Activated CD4-positive, alpha-beta T cell treated with anti-CD3 and anti-CD28 coated beads for 36 hours (primary cell): ENCODE measurements around the gene NECTIN3. TPM values are rescaled to one million over a fixed set of nuclear protein-coding genes. Genes with fewer than 3 reads are reported as not detected.
A peak's percentile ranks its signal among the peaks of the same experiment; 100 is the strongest.

ENCODE experiments used
- ATAC-seq: fragments of 200-7000 bp; cut with Tn5 transposase; one replicate; pipeline ENCODE4 v1.10.0; 2021; ENCODE audit warnings: mild to moderate bottlenecking, moderate library complexity
- CTCF ChIA-PET: fragments of 350-600 bp; sonication (Branson Sonifier 250); formaldehyde crosslinking; loops from one replicate; lab custom pipeline; 2021; ENCODE audit warnings: antibody characterized with exemption; lab: Charles Lee
- POLR2A ChIA-PET: fragments of 350-600 bp; sonication (Branson Sonifier 250); formaldehyde crosslinking; loops from one replicate; lab custom pipeline; 2021; ENCODE audit warnings: antibody characterized with exemption, inconsistent platforms; lab: Charles Lee
- DNase-seq: peaks from one replicate; pipeline ENCODE4 v3.0.0-alpha.2; 2020
- H3K27ac Mint-ChIP-seq: one replicate; pipeline ENCODE4 v1.8.0; 2021; ENCODE audit warnings: mixed read lengths
- H3K27me3 Mint-ChIP-seq: one replicate; pipeline ENCODE4 v1.8.0; 2021; ENCODE audit warnings: mixed read lengths
- H3K36me3 Mint-ChIP-seq: one replicate; pipeline ENCODE4 v1.8.0; 2021; ENCODE audit warnings: low read depth, mixed read lengths
- H3K4me1 Mint-ChIP-seq: one replicate; pipeline ENCODE4 v1.8.0; 2021; ENCODE audit warnings: mixed read lengths
- H3K4me3 Mint-ChIP-seq: one replicate; pipeline ENCODE4 v1.8.0; 2021; ENCODE audit warnings: mild to moderate bottlenecking, moderate library complexity, mixed read lengths
- H3K9me3 Mint-ChIP-seq: one replicate; pipeline ENCODE4 v1.8.0; 2021; ENCODE audit warnings: low read depth, mixed read lengths
- intact Hi-C, 2 experiments: fragments of 100-400 bp; cut with DNase I in 1 of 2; cut with micrococcal nuclease in 1 of 2; formaldehyde crosslinking; loops; one replicate each; pipeline versions ENCODE4 v1.14.2 to v1.15.1; 2022 to 2024; cut with DNase I, micrococcal nuclease
- total RNA-seq, 2 experiments: library from RNA; stranded (reverse); gene quantifications; one replicate each; pipeline ENCODE4 v1.2.3, GENCODE V29; 2021

The NECTIN3 gene, protein sequence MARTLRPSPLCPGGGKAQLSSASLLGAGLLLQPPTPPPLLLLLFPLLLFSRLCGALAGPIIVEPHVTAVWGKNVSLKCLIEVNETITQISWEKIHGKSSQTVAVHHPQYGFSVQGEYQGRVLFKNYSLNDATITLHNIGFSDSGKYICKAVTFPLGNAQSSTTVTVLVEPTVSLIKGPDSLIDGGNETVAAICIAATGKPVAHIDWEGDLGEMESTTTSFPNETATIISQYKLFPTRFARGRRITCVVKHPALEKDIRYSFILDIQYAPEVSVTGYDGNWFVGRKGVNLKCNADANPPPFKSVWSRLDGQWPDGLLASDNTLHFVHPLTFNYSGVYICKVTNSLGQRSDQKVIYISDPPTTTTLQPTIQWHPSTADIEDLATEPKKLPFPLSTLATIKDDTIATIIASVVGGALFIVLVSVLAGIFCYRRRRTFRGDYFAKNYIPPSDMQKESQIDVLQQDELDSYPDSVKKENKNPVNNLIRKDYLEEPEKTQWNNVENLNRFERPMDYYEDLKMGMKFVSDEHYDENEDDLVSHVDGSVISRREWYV
- 1 to 10 TPM; 5.1 to 5.9 TPM for total RNA-seq

DNA sequence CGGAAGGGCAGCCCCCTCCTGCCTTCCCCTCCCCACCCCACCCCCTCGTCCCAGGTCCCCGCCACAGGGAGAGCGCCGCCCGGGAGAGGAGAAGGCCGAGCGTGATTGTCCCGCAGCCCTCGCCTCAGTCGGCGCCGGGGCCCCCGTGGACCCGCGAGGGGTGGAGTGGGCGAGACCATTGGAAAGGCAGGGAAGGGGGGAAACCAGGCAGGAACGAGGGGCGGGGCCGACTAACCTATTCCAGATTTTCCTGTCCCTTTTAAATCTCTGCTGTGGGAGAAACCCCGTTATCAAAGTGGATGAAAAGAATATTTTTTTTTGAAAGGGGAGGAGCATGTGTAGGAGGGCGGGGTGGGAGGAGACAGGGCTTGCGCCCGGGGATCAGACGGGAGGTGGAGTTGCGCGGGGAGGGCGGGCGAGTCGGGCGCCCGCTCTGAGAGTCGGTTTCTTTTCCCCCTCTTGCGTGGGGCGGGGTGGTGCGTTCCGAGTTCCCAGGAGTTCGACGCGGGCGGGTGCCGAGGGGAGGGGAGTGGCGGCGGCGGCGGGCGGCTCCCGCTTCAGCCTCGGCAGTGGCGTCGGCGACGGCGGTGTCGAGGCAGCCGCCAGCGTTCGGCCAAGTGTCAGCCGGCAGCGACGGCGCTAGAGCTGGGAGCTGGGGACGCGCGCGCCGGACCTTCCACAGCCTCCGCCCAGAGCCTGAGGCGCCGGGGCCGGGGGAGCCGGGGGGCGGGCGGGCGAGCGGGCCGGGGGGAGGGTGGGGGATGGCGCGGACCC lies at the start of gene NECTIN3:
NECTIN3 (plus strand) TSS at position 560 of the 774 bp plus-strand sequence; CDS start at position 762, 202 bp downstream.
- H3K9me3 Mint-ChIP-seq = no peaks in the 10 kb centered on the region
- intact Hi-C loops = loop anchor here (1.0 to 10.0 kb wide), 9 partner anchors 257 to 1337 kb away; partner anchors contain the start of gene CD96 (in 2 of the 2)
- H3K27ac Mint-ChIP-seq = peak within 1 kb of the TSS; percentile 80
- H3K4me3 Mint-ChIP-seq = peak within 1 kb of the TSS; percentile 83
- ATAC-seq (peak; percentile 95), DNase-seq (peak; percentile 91)
- H3K4me1 Mint-ChIP-seq = peaks cover 28% of the 10 kb centered on the region
- CTCF ChIA-PET = interaction anchor here (0.6 kb wide), 1 partner anchor 41 kb away, joined by 3 read pairs; no protein-coding TSS in a partner anchor
- peaks cover 40% of the 10 kb centered on the region for H3K27me3 Mint-ChIP-seq
- no peaks in the 10 kb centered on the region for H3K36me3 Mint-ChIP-seq
- POLR2A ChIA-PET = no interaction called here

DNA sequence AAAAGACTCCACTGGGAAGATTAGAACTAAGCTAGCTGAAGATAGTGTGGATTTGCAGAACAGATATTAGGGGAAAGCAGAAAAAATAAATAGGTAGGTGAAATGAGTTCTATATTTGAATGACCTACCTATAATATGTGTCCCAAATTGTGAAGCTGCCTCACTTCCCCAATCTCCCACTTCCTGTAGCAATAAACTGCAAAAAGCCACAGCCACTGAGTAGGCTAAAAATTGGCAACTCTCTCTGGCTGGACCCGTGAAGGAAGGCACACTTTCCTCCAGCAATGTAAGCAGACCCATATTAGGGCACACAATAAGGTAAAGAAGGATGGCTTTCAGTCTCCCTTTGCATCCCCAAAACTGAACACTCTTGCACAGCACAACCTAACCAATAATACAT lies 43.7 kb upstream of the NECTIN3 start:
- no peak overlapping the region for H3K4me3 Mint-ChIP-seq
- no peak for ATAC-seq
- DNase-seq = no peak
- CTCF ChIA-PET = no interaction called here
- H3K36me3 Mint-ChIP-seq = no peaks in the 10 kb centered on the region
- no peaks in the 10 kb centered on the region for H3K4me1 Mint-ChIP-seq
- H3K27me3 Mint-ChIP-seq = peaks cover 6% of the 10 kb centered on the region
- intact Hi-C loops = no loop called here
- POLR2A ChIA-PET = no interaction called here
- H3K27ac Mint-ChIP-seq = no peak overlapping the region
- H3K9me3 Mint-ChIP-seq = no peaks in the 10 kb centered on the region

DNA sequence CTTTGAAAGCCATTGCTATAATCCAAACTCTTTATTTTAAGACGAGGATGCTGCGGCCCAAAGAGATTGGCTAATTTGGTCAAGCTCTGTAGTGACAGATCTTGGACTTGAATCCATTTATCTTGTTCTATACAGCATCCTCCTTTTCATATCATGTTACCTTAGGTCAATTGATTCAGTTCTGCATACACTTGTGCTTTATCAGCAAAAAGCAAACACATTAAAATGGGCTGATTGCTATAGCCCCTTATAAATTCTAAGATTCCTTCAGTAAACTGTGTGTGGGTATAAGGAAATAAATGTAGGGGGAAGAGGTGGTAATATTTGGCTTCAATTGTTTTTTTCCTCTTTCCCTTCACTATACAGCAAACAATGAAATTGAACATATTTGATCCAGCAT lies 40.1 kb upstream of the NECTIN3 start:
- CTCF ChIA-PET = interaction anchor here (0.8 kb wide), 1 partner anchor 108 kb away, joined by 3 read pairs; no protein-coding TSS in a partner anchor
- intact Hi-C loops = no loop called here

DNA sequence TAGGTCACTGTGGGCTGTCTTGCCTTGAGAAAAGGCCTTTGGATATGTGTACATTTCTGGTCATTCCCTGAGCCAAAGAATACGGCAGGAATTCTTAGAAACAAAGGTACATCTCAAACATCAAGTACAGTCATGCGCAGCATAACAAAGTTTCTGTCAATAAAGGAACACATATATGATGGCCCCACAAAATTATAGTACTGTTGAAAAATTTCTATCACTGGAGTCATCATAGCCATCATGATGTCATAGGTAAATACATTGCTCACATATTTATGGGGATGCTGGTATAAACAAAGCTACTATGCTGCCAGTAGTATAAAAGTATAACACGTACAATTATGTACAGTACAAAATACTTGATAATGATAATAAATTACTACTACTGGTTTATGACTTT lies 38.9 kb upstream of the NECTIN3 start:
- no peak for DNase-seq
- intact Hi-C loops = no loop called here
- ChIA-PET CTCF (no interaction called here), POLR2A (no interaction called here)
- Mint-ChIP-seq H3K4me3 (no peak overlapping the region), H3K27me3 (peaks cover 4% of the 10 kb centered on the region), H3K36me3 (peaks cover 7% of the 10 kb centered on the region), H3K9me3 (peaks cover 14% of the 10 kb centered on the region), H3K27ac (no peak overlapping the region), H3K4me1 (no peaks in the 10 kb centered on the region)
- ATAC-seq = no peak

More for the DNA sequence above, 40.1 kb upstream of the NECTIN3 start:
- POLR2A ChIA-PET = no interaction called here
- ATAC-seq (no peak), DNase-seq (no peak)
- Mint-ChIP-seq H3K36me3 (peaks cover 3% of the 10 kb centered on the region), H3K4me3 (no peak overlapping the region), H3K27ac (no peak overlapping the region), H3K9me3 (peaks cover 7% of the 10 kb centered on the region), H3K4me1 (no peaks in the 10 kb centered on the region), H3K27me3 (peaks cover 6% of the 10 kb centered on the region)

DNA sequence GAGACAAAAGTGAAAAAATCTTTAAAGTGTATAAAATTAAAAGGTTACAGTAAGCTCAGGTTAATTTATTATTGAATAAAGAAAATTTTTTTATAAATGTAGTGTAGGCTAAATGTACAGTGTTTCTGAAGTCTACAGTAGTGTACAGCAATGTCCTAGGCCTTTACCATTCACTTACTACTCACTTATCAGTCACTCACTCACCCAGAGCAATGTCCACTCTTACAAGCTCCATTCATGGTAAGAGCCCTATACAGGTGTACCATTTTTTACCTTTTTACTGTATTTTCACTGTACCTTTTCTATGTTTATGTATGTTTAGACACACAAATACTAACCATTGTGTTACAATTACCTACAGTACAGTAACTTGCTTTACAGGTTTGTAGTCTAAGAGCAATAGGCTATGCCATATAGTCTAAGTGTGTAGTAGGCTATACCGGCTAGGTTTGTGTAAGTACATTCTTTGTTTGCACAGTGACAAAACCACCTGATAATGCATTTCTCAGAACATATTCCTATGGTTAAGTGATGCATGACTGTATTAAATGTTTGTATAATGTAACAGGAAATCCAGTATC lies 38.1 kb upstream of the NECTIN3 start:
- POLR2A ChIA-PET = no interaction called here
- intact Hi-C loops = no loop called here
- H3K27ac Mint-ChIP-seq = no peak overlapping the region
- peaks cover 4% of the 10 kb centered on the region for H3K27me3 Mint-ChIP-seq
- peaks cover 7% of the 10 kb centered on the region for H3K36me3 Mint-ChIP-seq
- CTCF ChIA-PET = no interaction called here
- no peak for ATAC-seq
- no peak for DNase-seq
- no peaks in the 10 kb centered on the region for H3K4me1 Mint-ChIP-seq
- H3K9me3 Mint-ChIP-seq = peaks cover 16% of the 10 kb centered on the region
- no peak overlapping the region for H3K4me3 Mint-ChIP-seq

DNA sequence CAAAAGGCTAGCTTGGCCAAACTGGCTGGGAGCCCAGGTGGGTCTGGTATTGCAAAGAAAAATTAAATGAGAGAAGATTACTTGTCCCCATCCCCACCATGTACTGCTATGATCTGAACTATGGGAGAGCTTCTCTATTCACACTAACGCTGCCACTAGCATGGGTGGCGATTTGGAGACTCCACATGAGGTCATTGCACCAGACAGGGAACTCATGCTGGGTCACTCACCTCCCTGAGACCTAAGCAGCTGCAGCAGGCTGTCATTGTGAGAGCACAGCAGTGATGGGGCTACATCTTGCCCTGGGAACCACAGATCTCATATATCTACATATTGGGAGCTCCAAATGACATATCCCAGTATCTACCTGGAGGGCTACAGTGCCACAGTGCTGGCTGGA lies 36.3 kb upstream of the NECTIN3 start:
- ChIA-PET POLR2A (no interaction called here), CTCF (no interaction called here)
- Mint-ChIP-seq H3K36me3 (peaks cover 7% of the 10 kb centered on the region), H3K27ac (no peak overlapping the region), H3K9me3 (peaks cover 16% of the 10 kb centered on the region), H3K4me3 (no peak overlapping the region), H3K4me1 (no peaks in the 10 kb centered on the region), H3K27me3 (peaks cover 2% of the 10 kb centered on the region)
- intact Hi-C loops = no loop called here
- DNase-seq (no peak), ATAC-seq (no peak)

DNA sequence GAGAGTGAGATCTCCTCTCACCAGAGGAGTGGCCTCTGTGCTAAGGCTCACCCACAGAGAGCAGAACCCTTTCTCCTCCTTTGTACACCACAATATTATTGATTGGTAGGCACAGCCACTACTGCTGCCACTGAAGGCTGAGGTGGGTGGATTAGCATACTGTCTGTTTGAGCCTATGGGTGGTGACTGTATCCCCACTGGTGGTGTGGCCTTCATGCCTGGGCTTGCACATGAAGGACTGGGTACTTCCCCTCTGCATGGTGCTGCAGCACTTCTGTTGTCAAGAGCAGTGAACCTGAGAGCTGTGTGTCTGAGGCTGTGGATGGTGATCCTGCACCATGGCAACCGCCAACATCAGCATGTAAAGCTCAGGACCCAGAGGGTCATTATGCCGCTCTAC lies 35.7 kb upstream of the NECTIN3 start:
- peaks cover 16% of the 10 kb centered on the region for H3K9me3 Mint-ChIP-seq
- peaks cover 2% of the 10 kb centered on the region for H3K27me3 Mint-ChIP-seq
- no peak for ATAC-seq

GRCh38 chr3:111040959-111041358 lies 30.7 kb upstream of the NECTIN3 start:
- ChIA-PET POLR2A (no interaction called here), CTCF (no interaction called here)
- intact Hi-C loops = no loop called here
- no peak overlapping the region for H3K4me3 Mint-ChIP-seq
- ATAC-seq = no peak
- no peak overlapping the region for H3K27ac Mint-ChIP-seq
- peaks cover 15% of the 10 kb centered on the region for H3K9me3 Mint-ChIP-seq
- peaks cover 7% of the 10 kb centered on the region for H3K36me3 Mint-ChIP-seq
- no peak for DNase-seq
- H3K4me1 Mint-ChIP-seq = peaks cover 2% of the 10 kb centered on the region
- peaks cover 2% of the 10 kb centered on the region for H3K27me3 Mint-ChIP-seq

More for the DNA sequence above, 35.7 kb upstream of the NECTIN3 start:
- H3K4me3 Mint-ChIP-seq = no peak overlapping the region
- intact Hi-C loops = no loop called here
- DNase-seq = no peak
- ChIA-PET CTCF (no interaction called here), POLR2A (no interaction called here)
- H3K4me1 Mint-ChIP-seq = no peaks in the 10 kb centered on the region
- peaks cover 7% of the 10 kb centered on the region for H3K36me3 Mint-ChIP-seq
- H3K27ac Mint-ChIP-seq = no peak overlapping the region

- ATAC-seq = peak; percentile 64
- H3K27ac Mint-ChIP-seq = no peak overlapping the region
- H3K9me3 Mint-ChIP-seq = no peaks in the 10 kb centered on the region
- no peaks in the 10 kb centered on the region for H3K36me3 Mint-ChIP-seq
- no peaks in the 10 kb centered on the region for H3K27me3 Mint-ChIP-seq
- intact Hi-C loops = no loop called here
- DNase-seq = peak; percentile 7
- ChIA-PET CTCF (no interaction called here), POLR2A (no interaction called here)
- H3K4me1 Mint-ChIP-seq = peaks cover 7% of the 10 kb centered on the region
- no peak overlapping the region for H3K4me3 Mint-ChIP-seq
Observed at GRCh38 chr3:111045564-111045963, 26.1 kb upstream of the NECTIN3 start.

DNA sequence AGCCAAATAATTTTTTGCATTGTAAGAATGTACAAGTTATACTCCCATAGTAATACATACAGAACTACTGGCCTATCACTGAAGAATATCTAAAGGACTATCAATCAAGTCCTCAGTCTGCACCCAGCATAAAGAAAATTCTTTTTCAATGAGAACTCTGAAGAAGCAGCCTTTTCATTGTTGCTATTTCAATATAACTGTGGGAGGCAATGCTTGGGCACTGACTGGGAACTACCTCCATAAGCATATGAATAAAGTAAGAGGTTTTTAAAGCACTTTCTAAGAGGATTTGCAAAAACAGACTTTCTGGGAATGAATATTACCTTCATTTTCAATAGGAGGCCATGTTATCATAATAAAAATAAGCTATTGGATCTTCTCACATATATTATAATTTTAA lies 24.6 kb upstream of the NECTIN3 start:
- H3K9me3 Mint-ChIP-seq = no peaks in the 10 kb centered on the region
- no peaks in the 10 kb centered on the region for H3K36me3 Mint-ChIP-seq
- ChIA-PET POLR2A (no interaction called here), CTCF (interaction anchor here (1.2 kb wide), 1 partner anchor 22 kb away, joined by 4 read pairs; no protein-coding TSS in a partner anchor)
- peaks cover 5% of the 10 kb centered on the region for H3K27me3 Mint-ChIP-seq
- no peak for DNase-seq
- no peak overlapping the region for H3K27ac Mint-ChIP-seq
- ATAC-seq = no peak
- intact Hi-C loops = no loop called here
- peaks cover 7% of the 10 kb centered on the region for H3K4me1 Mint-ChIP-seq
- no peak overlapping the region for H3K4me3 Mint-ChIP-seq

GRCh38 chr3:111047812-111048435 lies 23.7 kb upstream of the NECTIN3 start:
- H3K4me3 Mint-ChIP-seq = no peak overlapping the region
- peaks cover 7% of the 10 kb centered on the region for H3K4me1 Mint-ChIP-seq
- ChIA-PET CTCF (interaction anchor here (1.2 kb wide), 1 partner anchor 21 kb away, joined by 4 read pairs; no protein-coding TSS in a partner anchor), POLR2A (no interaction called here)
- no peaks in the 10 kb centered on the region for H3K36me3 Mint-ChIP-seq
- DNase-seq (no peak), ATAC-seq (no peak)
- intact Hi-C loops = no loop called here
- no peaks in the 10 kb centered on the region for H3K9me3 Mint-ChIP-seq
- no peak overlapping the region for H3K27ac Mint-ChIP-seq
- peaks cover 8% of the 10 kb centered on the region for H3K27me3 Mint-ChIP-seq
